HCT116 (cell line): ENCODE measurements around the gene PYROXD2.

ENCODE experiments used
- CEBPB ChIP-seq: IDR thresholded peaks from 2 replicates; pipeline ENCODE4 v1.6.1; 2012; ENCODE audit warnings: low read depth
- CTCF ChIP-seq, 3 experiments: fragments of 200-600 bp in 1 of 3; sonication (generic) in 1 of 3; IDR thresholded peaks in 2 of 3; conservative IDR thresholded peaks in 1 of 3; 2 replicates each; pipeline ENCODE4 v1.5.1; 2012 to 2017; ENCODE audit warnings: low read depth in 2 of 3, low read length in 2 of 3, antibody characterized with exemption in 1 of 3, borderline replicate concordance in 1 of 3, control low read depth in 1 of 3, mild to moderate bottlenecking in 1 of 3, mixed read lengths in 1 of 3, mixed run types in 1 of 3, moderate library complexity in 1 of 3; ENCODE audit not compliant: insufficient read depth in 1 of 3
- EGR1 ChIP-seq: IDR thresholded peaks from 2 replicates; pipeline ENCODE4 v1.6.1; 2012; ENCODE audit warnings: low read depth
- EZH2 ChIP-seq: fragments of 200-600 bp; sonication (generic); IDR thresholded peaks from 2 replicates; pipeline ENCODE4 v1.6.1; 2017; ENCODE audit warnings: antibody characterized with exemption, mixed run types
- POLR2A ChIP-seq: IDR thresholded peaks from 2 replicates; pipeline ENCODE4 v1.7.0; 2011; ENCODE audit warnings: borderline replicate concordance; ENCODE audit not compliant: insufficient read depth, insufficient read length; ENCODE audit errors: extremely low read depth
- RAD21 ChIP-seq: IDR thresholded peaks from 2 replicates; pipeline ENCODE4 v1.6.1; 2012; ENCODE audit warnings: low read depth, mild to moderate bottlenecking
- REST ChIP-seq: IDR thresholded peaks from 2 replicates; pipeline ENCODE4 v1.6.1; 2012; ENCODE audit warnings: low read depth
- SP1 ChIP-seq: IDR thresholded peaks from 2 replicates; pipeline ENCODE4 v1.6.1; 2012; ENCODE audit warnings: low read depth

- no peak for TF ChIP-seq EZH2
- TF ChIP-seq CTCF (IDR thresholded peaks at IDR 0.05 in 2 of 3, conservative IDR thresholded peaks at IDR 0.05 in 1 of 3; ENCODE audit: borderline replicate concordance in 1 of 3, insufficient read depth in 1 of 3, low read depth in 2 of 3, low read length in 2 of 3): no peak
- TF ChIP-seq EGR1: no peak
- no peak for TF ChIP-seq POLR2A
- no peak for TF ChIP-seq RAD21
- no peak for TF ChIP-seq CEBPB
- no peak for TF ChIP-seq SP1
- no peak for TF ChIP-seq REST
Measured at GRCh38 chr10:98349508-98349922, 65.5 kb downstream of the PYROXD2 start.
